ENCODE data around the gene SRC. TPM values are rescaled to one million over a fixed set of nuclear protein-coding genes. Genes with fewer than 3 reads are reported as not detected.

Gene SRC
- total and polyA plus RNA-seq, 2 experiments from 2014 or later, result 26.2 to 34.3 TPM

DNA sequence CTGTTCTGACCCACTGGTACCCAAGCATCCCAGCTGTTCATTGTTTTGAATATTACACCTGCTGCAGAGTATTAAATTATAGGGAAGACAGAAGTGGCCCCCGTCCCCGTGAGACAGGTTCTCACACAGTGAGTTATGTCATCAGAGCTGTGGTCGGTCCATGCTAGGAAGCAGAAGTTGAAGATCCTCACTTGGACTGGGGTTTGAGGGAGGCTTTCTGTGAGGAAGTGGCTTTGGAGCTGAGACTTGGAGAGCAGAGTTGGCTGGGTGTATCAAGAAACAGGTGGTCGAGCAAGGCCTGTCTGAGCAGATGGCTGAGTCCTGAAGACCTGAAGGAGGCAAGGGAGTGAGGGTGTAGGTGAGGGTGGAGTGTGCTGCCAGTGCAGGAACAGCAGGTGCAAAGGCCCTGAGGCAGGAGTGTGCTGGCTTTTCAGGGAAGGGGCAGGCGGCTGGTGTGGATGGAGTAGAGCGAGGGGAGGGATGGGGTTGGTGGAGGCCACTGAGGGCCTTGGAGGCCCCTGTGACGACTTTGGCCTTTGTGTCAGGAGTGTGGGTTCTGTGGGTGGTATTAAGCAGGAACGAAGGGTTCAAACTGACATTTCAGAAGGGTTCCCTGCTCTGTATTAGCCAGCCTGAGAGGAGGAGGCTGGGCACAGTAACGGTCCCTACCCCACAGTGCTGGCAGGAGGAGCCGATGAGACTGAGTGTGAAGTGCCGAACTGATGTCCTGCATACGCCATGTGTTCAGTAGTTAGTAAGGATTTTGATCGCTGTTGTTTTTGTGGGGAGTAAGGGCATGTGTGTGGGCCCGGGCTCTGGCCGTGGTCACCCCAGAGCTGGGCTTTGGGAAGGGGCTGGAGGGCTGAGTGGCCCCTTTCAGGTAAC lies 11.8 kb downstream of the SRC start:
- Histone ChIP-seq H3K9me3 (ENCODE audit: low read depth) (no peaks in the 10 kb centered on the region), H3K4me3 (no peak overlapping the region), H3K27me3 (no peaks in the 10 kb centered on the region), H3K36me3 (no peaks in the 10 kb centered on the region), H3K27ac (peak overlapping the region; percentile 9), H3K4me1 (ENCODE audit: low read depth) (no peaks in the 10 kb centered on the region)
- TF ChIP-seq, protein P1, sequence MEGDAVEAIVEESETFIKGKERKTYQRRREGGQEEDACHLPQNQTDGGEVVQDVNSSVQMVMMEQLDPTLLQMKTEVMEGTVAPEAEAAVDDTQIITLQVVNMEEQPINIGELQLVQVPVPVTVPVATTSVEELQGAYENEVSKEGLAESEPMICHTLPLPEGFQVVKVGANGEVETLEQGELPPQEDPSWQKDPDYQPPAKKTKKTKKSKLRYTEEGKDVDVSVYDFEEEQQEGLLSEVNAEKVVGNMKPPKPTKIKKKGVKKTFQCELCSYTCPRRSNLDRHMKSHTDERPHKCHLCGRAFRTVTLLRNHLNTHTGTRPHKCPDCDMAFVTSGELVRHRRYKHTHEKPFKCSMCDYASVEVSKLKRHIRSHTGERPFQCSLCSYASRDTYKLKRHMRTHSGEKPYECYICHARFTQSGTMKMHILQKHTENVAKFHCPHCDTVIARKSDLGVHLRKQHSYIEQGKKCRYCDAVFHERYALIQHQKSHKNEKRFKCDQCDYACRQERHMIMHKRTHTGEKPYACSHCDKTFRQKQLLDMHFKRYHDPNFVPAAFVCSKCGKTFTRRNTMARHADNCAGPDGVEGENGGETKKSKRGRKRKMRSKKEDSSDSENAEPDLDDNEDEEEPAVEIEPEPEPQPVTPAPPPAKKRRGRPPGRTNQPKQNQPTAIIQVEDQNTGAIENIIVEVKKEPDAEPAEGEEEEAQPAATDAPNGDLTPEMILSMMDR (IDR thresholded peaks at IDR 0.05; ENCODE audit: low read depth, low read length), result no peak
- no peak for DNase-seq (ENCODE audit: low read depth in 1 of 2, low spot score in 1 of 2)

DNA sequence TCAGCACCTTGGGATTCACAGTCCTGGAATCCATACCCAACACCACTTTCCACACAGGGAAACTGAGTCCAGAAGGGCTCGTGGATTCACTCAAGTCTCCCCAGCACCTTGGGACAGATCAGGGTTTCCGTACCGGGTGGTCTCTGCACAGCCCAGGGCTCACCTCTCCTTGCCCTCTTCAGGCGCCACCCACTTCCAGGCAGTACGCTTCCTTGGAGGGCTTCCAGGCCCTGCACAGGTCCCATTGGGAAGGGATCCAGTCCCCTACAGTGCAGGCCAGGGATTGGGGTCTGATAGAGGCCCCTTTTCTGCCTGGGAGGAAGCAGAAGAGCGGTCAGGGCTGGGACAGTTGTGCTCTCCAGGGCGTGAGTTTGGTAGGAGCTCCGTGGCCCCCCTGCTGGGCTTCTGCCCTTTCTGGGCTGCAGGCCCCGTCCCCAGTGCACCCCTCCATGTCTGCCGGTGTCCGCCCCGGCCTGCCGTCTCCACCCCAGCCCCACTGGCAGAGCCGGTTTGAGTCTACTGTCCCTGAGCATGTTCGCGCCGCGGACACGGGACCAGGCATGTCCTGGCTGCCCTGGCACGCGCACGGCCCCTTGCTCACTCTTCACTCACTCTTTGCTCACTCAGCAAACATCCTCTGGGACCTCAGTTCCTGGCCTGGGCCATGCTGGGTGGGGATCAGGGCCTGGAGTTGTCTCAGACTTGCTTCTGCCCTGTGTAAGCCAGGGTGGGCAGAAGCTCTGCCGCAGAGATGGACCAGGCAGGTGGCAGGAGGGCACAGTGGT lies 12.6 kb downstream of the SRC start:
- H3K4me1 ChIP-seq (ENCODE audit: low read depth), result no peaks in the 10 kb centered on the region
- H3K27me3 ChIP-seq, result no peaks in the 10 kb centered on the region
- no peaks in the 10 kb centered on the region for H3K36me3 ChIP-seq
- TF ChIP-seq, protein P1 (IDR thresholded peaks at IDR 0.05; ENCODE audit: low read depth, low read length), result no peak
- no peak for DNase-seq (ENCODE audit: low read depth in 1 of 2, low spot score in 1 of 2)
- peak overlapping the region; percentile 57 for H3K27ac ChIP-seq
- H3K4me3 ChIP-seq, result no peak overlapping the region
- H3K9me3 ChIP-seq (ENCODE audit: low read depth), result no peaks in the 10 kb centered on the region

DNA sequence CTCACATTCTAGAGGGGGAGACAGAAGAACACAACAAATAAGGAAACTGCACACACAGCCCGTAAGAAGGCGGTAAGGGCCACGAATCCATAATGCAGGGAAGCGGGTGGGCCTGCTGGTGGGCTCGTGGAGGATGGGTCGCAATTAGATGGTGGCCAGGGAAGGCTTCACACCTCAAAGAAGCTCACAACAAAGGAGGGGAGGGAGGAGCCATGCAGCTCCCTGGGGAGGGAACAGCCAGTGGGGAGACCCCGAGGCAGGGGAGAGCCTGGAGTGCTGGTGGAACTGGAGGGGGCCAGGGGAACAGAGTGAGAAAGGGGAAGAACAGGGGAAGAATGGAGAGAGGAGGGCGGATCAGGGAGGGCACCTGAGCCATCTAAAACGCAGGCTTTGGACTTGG lies 13.4 kb downstream of the SRC start:
- Histone ChIP-seq H3K9me3 (ENCODE audit: low read depth) (no peaks in the 10 kb centered on the region), H3K27me3 (no peaks in the 10 kb centered on the region), H3K4me3 (no peak overlapping the region), H3K36me3 (no peaks in the 10 kb centered on the region), H3K4me1 (ENCODE audit: low read depth) (no peaks in the 10 kb centered on the region), H3K27ac (peak overlapping the region; percentile 28)
- DNase-seq (ENCODE audit: low read depth in 1 of 2, low spot score in 1 of 2), result no peak
- TF ChIP-seq, protein P1 (IDR thresholded peaks at IDR 0.05; ENCODE audit: low read depth, low read length), result no peak

DNA sequence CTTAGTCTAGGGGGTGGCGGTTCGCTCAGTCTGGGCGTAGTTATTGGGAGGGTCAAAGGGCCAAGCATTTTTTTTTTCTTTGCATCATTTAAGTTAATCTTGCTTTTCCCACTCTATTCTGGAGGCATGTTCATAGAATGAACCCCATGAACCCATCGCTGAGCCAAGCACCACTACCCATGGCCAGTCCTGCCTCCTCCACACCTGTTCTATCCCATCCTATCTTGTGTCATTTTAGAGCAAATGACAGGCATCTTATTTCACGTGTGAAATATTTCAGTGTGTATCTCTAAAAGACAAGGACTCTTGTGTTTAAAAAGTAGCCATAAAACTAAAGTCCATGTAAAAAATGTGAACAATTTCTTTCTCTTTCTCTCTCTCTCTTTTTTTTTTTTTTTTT lies 13.9 kb downstream of the SRC start:
- Histone ChIP-seq H3K27ac (peak overlapping the region; percentile 28), H3K9me3 (ENCODE audit: low read depth) (no peaks in the 10 kb centered on the region), H3K36me3 (no peaks in the 10 kb centered on the region), H3K4me3 (no peak overlapping the region), H3K27me3 (no peaks in the 10 kb centered on the region), H3K4me1 (ENCODE audit: low read depth) (no peaks in the 10 kb centered on the region)
- TF ChIP-seq, protein P1 (IDR thresholded peaks at IDR 0.05; ENCODE audit: low read depth, low read length), result no peak
- no peak for DNase-seq (ENCODE audit: low read depth in 1 of 2, low spot score in 1 of 2)

DNA sequence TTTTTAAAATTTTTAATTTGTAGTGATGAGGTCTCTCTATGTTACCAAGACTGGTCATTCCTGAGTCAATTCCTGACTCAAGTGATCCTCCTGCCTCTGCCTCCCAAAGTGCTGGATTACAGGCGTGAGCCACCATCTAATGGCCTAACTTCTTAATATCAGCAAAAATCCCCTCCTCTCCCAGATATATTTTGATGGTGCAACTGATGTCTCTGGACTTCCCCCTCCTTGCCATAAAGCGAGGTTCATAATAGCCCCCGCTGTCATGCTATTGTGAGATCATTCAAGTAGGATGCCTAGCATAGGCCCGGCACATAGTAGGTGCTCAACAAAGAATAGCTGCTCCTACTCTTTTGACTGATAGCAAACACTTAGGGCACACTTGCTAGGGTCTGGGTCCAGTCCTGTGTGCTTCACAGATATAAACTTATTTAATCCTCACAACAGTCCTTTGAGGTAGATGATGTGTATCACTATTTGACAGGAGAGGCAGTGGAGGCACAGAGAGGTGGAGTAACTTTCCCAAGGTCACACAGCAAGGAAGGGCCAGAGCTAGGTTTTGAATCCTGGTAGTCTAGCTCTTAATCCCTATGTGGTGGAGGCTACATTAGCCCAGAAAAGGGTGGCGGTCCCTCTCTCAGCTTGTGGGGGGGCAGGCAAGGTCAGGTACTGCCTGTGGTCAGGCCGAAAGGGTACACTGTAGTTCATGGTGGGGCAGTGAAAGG lies 14.6 kb downstream of the SRC start:
- no peak overlapping the region for H3K4me3 ChIP-seq
- no peaks in the 10 kb centered on the region for H3K36me3 ChIP-seq
- H3K4me1 ChIP-seq (ENCODE audit: low read depth), result no peaks in the 10 kb centered on the region
- no peaks in the 10 kb centered on the region for H3K27me3 ChIP-seq
- no peak overlapping the region for H3K27ac ChIP-seq
- TF ChIP-seq, protein P1 (IDR thresholded peaks at IDR 0.05; ENCODE audit: low read depth, low read length), result no peak
- H3K9me3 ChIP-seq (ENCODE audit: low read depth), result no peaks in the 10 kb centered on the region
- DNase-seq (ENCODE audit: low read depth in 1 of 2, low spot score in 1 of 2), result no peak
